Measurements from ENCODE around the gene IL6R.
A peak's percentile ranks its signal among the peaks of the same experiment; 100 is the strongest.
"Not testable (repeated sequence)": the region's sequence is repeated elsewhere in the genome, so short reads cannot be mapped to it uniquely, and the experiment has no call there.

IL6R gene

GRCh38 chr1:154404984-154405746, at the start of gene IL6R:
TSS of gene IL6R (plus strand) at chr1:154405343. CDS start at chr1:154405630, 287 bp downstream.
- DNase-seq (ENCODE audit: extremely low read depth, insufficient read length), result peak; percentile 85
- H3K4me3 ChIP-seq (replicated peaks; ENCODE audit: low read depth, low read length), result peak within 1 kb of the TSS; percentile 63
- peak; percentile 56 for TF ChIP-seq CTCF (IDR thresholded peaks at IDR 0.05; ENCODE audit: insufficient read depth, low read length, poor library complexity, severe bottlenecking)
- no peaks in the 10 kb centered on the region for H3K36me3 ChIP-seq (ENCODE audit: control insufficient read depth, insufficient read depth, low read length)
- no peaks in the 10 kb centered on the region for H3K27me3 ChIP-seq (replicated peaks; ENCODE audit: control insufficient read depth, insufficient read depth, low read length)

GRCh38 chr1:154358519-154358918, 46.6 kb upstream of the IL6R start:
- TF ChIP-seq CTCF (IDR thresholded peaks at IDR 0.05; ENCODE audit: insufficient read depth, low read length, poor library complexity, severe bottlenecking), result no peak
- Histone ChIP-seq H3K4me3 (replicated peaks; ENCODE audit: low read depth, low read length) (no peak overlapping the region), H3K27me3 (replicated peaks; ENCODE audit: control insufficient read depth, insufficient read depth, low read length) (no peaks in the 10 kb centered on the region), H3K36me3 (ENCODE audit: control insufficient read depth, insufficient read depth, low read length) (no peaks in the 10 kb centered on the region)
- no peak for DNase-seq (ENCODE audit: extremely low read depth, insufficient read length)

- TF ChIP-seq CTCF (IDR thresholded peaks at IDR 0.05; ENCODE audit: insufficient read depth, low read length, poor library complexity, severe bottlenecking), result no peak
- H3K27me3 ChIP-seq (replicated peaks; ENCODE audit: control insufficient read depth, insufficient read depth, low read length), result no peaks in the 10 kb centered on the region
- no peak overlapping the region for H3K4me3 ChIP-seq (replicated peaks; ENCODE audit: low read depth, low read length)
- H3K36me3 ChIP-seq (ENCODE audit: control insufficient read depth, insufficient read depth, low read length), result no peaks in the 10 kb centered on the region
- DNase-seq (ENCODE audit: extremely low read depth, insufficient read length), result no peak
Observed at GRCh38 chr1:154360288-154360687, 44.9 kb upstream of the IL6R start.

GRCh38 chr1:154360881-154361280, 44.3 kb upstream of the IL6R start:
- not testable (repeated sequence) for H3K4me3 ChIP-seq (replicated peaks; ENCODE audit: low read depth, low read length); H3K27me3 ChIP-seq (replicated peaks; ENCODE audit: control insufficient read depth, insufficient read depth, low read length); DNase-seq (ENCODE audit: extremely low read depth, insufficient read length); H3K36me3 ChIP-seq (ENCODE audit: control insufficient read depth, insufficient read depth, low read length)

GRCh38 chr1:154361357-154361756, 43.8 kb upstream of the IL6R start:
- no peak for DNase-seq (ENCODE audit: extremely low read depth, insufficient read length)
- no peak overlapping the region for H3K4me3 ChIP-seq (replicated peaks; ENCODE audit: low read depth, low read length)
- no peaks in the 10 kb centered on the region for H3K36me3 ChIP-seq (ENCODE audit: control insufficient read depth, insufficient read depth, low read length)
- no peak for TF ChIP-seq CTCF (IDR thresholded peaks at IDR 0.05; ENCODE audit: insufficient read depth, low read length, poor library complexity, severe bottlenecking)
- no peaks in the 10 kb centered on the region for H3K27me3 ChIP-seq (replicated peaks; ENCODE audit: control insufficient read depth, insufficient read depth, low read length)

GRCh38 chr1:154371436-154371835, 33.7 kb upstream of the IL6R start:
- H3K27me3 ChIP-seq (replicated peaks; ENCODE audit: control insufficient read depth, insufficient read depth, low read length), result no peaks in the 10 kb centered on the region
- no peak overlapping the region for H3K4me3 ChIP-seq (replicated peaks; ENCODE audit: low read depth, low read length)
- H3K36me3 ChIP-seq (ENCODE audit: control insufficient read depth, insufficient read depth, low read length), result no peaks in the 10 kb centered on the region
- TF ChIP-seq CTCF (IDR thresholded peaks at IDR 0.05; ENCODE audit: insufficient read depth, low read length, poor library complexity, severe bottlenecking), result no peak
- no peak for DNase-seq (ENCODE audit: extremely low read depth, insufficient read length)

- H3K4me3 ChIP-seq (replicated peaks; ENCODE audit: low read depth, low read length); DNase-seq (ENCODE audit: extremely low read depth, insufficient read length); H3K27me3 ChIP-seq (replicated peaks; ENCODE audit: control insufficient read depth, insufficient read depth, low read length); H3K36me3 ChIP-seq (ENCODE audit: control insufficient read depth, insufficient read depth, low read length): not testable (repeated sequence)
Observed at GRCh38 chr1:154373777-154374357, 31.3 kb upstream of the IL6R start.
